Measurements from ENCODE around the gene PIP5K1B. TPM values are rescaled to one million over a fixed set of nuclear protein-coding genes. Genes with fewer than 3 reads are reported as not detected.
"Not testable (repeated sequence)": the region's sequence is repeated elsewhere in the genome, so short reads cannot be mapped to it uniquely, and the experiment has no call there.

The PIP5K1B gene
- total and polyA plus RNA-seq, 5 donors: 37.8 to 81.5 (median 67.9) TPM

- no peaks in the 10 kb centered on the region for H3K4me1 ChIP-seq (ENCODE audit: control insufficient read depth, insufficient read depth, low read length)
- WGBS: 13% methylated on average over 6 of the region's 6 CpGs
- no peak overlapping the region for H3K27ac ChIP-seq (ENCODE audit: low read length)
- intact Hi-C loops (cut with DNase I): no loop called here
- H3K4me3 ChIP-seq (ENCODE audit: low read length): no peak overlapping the region
- no peaks in the 10 kb centered on the region for H3K27me3 ChIP-seq (ENCODE audit: control insufficient read depth, insufficient read depth)
- H3K9me3 ChIP-seq (ENCODE audit: control insufficient read depth, low read length): no peaks in the 10 kb centered on the region
- DNase-seq (peak; percentile 55 to 74 (median 73)), ATAC-seq (peak; percentile 93 to 96)
Measured at GRCh38 chr9:68690088-68690487, 15.0 kb upstream of the PIP5K1B start.

GRCh38 chr9:68692519-68692918, 12.5 kb upstream of the PIP5K1B start:
- Histone ChIP-seq H3K9me3 (ENCODE audit: control insufficient read depth, low read length) (no peaks in the 10 kb centered on the region), H3K27me3 (ENCODE audit: control insufficient read depth, insufficient read depth) (no peaks in the 10 kb centered on the region), H3K4me1 (ENCODE audit: control insufficient read depth, insufficient read depth, low read length) (no peaks in the 10 kb centered on the region), H3K27ac (ENCODE audit: low read length) (peak overlapping the region; percentile 72), H3K4me3 (ENCODE audit: low read length) (no peak overlapping the region)
- ATAC-seq: no peak
- WGBS: 62% methylated on average over 8 of the region's 8 CpGs
- intact Hi-C loops (cut with DNase I): no loop called here
- DNase-seq: no peak

GRCh38 chr9:68694125-68694524, 10.9 kb upstream of the PIP5K1B start:
- WGBS: 84% methylated on average over 4 of the region's 4 CpGs
- intact Hi-C loops (cut with DNase I): no loop called here
- no peak for DNase-seq
- ATAC-seq: no peak
- Histone ChIP-seq H3K27ac (ENCODE audit: low read length) (no peak overlapping the region), H3K4me3 (ENCODE audit: low read length) (no peak overlapping the region), H3K4me1 (ENCODE audit: control insufficient read depth, insufficient read depth, low read length) (no peaks in the 10 kb centered on the region), H3K27me3 (ENCODE audit: control insufficient read depth, insufficient read depth) (no peaks in the 10 kb centered on the region), H3K9me3 (ENCODE audit: control insufficient read depth, low read length) (no peaks in the 10 kb centered on the region)

GRCh38 chr9:68697851-68698250, 7.2 kb upstream of the PIP5K1B start:
- Histone ChIP-seq H3K9me3 (ENCODE audit: control insufficient read depth, low read length) (no peaks in the 10 kb centered on the region), H3K27ac (ENCODE audit: low read length) (no peak overlapping the region), H3K4me1 (ENCODE audit: control insufficient read depth, insufficient read depth, low read length) (no peaks in the 10 kb centered on the region), H3K27me3 (ENCODE audit: control insufficient read depth, insufficient read depth) (no peaks in the 10 kb centered on the region), H3K4me3 (ENCODE audit: low read length) (no peak overlapping the region)
- WGBS: 38% methylated on average over 4 of the region's 4 CpGs
- no peak for ATAC-seq
- DNase-seq: no peak
- intact Hi-C loops (cut with DNase I): loop anchor here in 1 of 4 donors (5.0 kb wide), 1 partner anchor 101 kb away; no protein-coding TSS in a partner anchor

- no peaks in the 10 kb centered on the region for H3K4me1 ChIP-seq (ENCODE audit: control insufficient read depth, insufficient read depth, low read length)
- intact Hi-C loops (cut with DNase I): loop anchor here in 1 of 4 donors (5.0 kb wide), 1 partner anchor 102 kb away; no protein-coding TSS in a partner anchor
- no peaks in the 10 kb centered on the region for H3K27me3 ChIP-seq (ENCODE audit: control insufficient read depth, insufficient read depth)
- H3K4me3 ChIP-seq (ENCODE audit: low read length): no peak overlapping the region
- WGBS: 78% methylated on average over 6 of the region's 6 CpGs
- ATAC-seq (no peak), DNase-seq (no peak)
- H3K9me3 ChIP-seq (ENCODE audit: control insufficient read depth, low read length): no peaks in the 10 kb centered on the region
- H3K27ac ChIP-seq (ENCODE audit: low read length): no peak overlapping the region
Measured at GRCh38 chr9:68698943-68699509, 6.0 kb upstream of the PIP5K1B start.

GRCh38 chr9:68699625-68700024, 5.4 kb upstream of the PIP5K1B start:
- ATAC-seq; H3K9me3 ChIP-seq (ENCODE audit: control insufficient read depth, low read length); H3K4me1 ChIP-seq (ENCODE audit: control insufficient read depth, insufficient read depth, low read length); H3K27me3 ChIP-seq (ENCODE audit: control insufficient read depth, insufficient read depth); H3K4me3 ChIP-seq (ENCODE audit: low read length); H3K27ac ChIP-seq (ENCODE audit: low read length); DNase-seq: not testable (repeated sequence)
- intact Hi-C loops (cut with DNase I): loop anchor here in 3 of 4 donors (5.0 to 10.0 kb wide), 4 partner anchors 85 to 295 kb away; a partner anchor contains a TSS
- WGBS: 91% methylated on average over 2 of the region's 2 CpGs

GRCh38 chr9:68702493-68702892, 2.5 kb upstream of the PIP5K1B start:
- 77% methylated on average over 3 of the region's 3 CpGs for WGBS
- Histone ChIP-seq H3K27ac (ENCODE audit: low read length) (no peak overlapping the region), H3K27me3 (ENCODE audit: control insufficient read depth, insufficient read depth) (no peaks in the 10 kb centered on the region), H3K4me3 (ENCODE audit: low read length) (no peak overlapping the region), H3K4me1 (ENCODE audit: control insufficient read depth, insufficient read depth, low read length) (peaks cover 2% of the 10 kb centered on the region), H3K9me3 (ENCODE audit: control insufficient read depth, low read length) (no peaks in the 10 kb centered on the region)
- no peak for DNase-seq
- intact Hi-C loops (cut with DNase I): loop anchor here in 2 of 4 donors (10.0 kb wide), 3 partner anchors 82 to 292 kb away; a partner anchor contains a TSS
- ATAC-seq: no peak

- WGBS: 64% methylated on average over 6 of the region's 6 CpGs
- intact Hi-C loops (cut with DNase I): loop anchor here in 2 of 4 donors (10.0 kb wide), 3 partner anchors 81 to 291 kb away; a partner anchor contains a TSS
- no peak for DNase-seq
Measured at GRCh38 chr9:68703672-68704071, 1.4 kb upstream of the PIP5K1B start.

GRCh38 chr9:68704498-68704813, 584 bp upstream of the PIP5K1B start:
- peaks cover 5% of the 10 kb centered on the region for H3K4me1 ChIP-seq (ENCODE audit: control insufficient read depth, insufficient read depth, low read length)
- H3K9me3 ChIP-seq (ENCODE audit: control insufficient read depth, low read length): no peaks in the 10 kb centered on the region
- peak overlapping the region; percentile 31 for H3K27ac ChIP-seq (ENCODE audit: low read length)
- intact Hi-C loops (cut with DNase I): loop anchor here in 2 of 4 donors (10.0 kb wide), 3 partner anchors 80 to 290 kb away; a partner anchor contains a TSS
- peak overlapping the region; percentile 54 for H3K4me3 ChIP-seq (ENCODE audit: low read length)
- H3K27me3 ChIP-seq (ENCODE audit: control insufficient read depth, insufficient read depth): no peaks in the 10 kb centered on the region
- ATAC-seq (no peak), DNase-seq (peak in 1 of 3 donors; percentile 57)
- 2% methylated on average over 11 of the region's 11 CpGs for WGBS

More at GRCh38 chr9:68703672-68704071, 1.4 kb upstream of the PIP5K1B start:
- Histone ChIP-seq H3K27ac (ENCODE audit: low read length) (no peak overlapping the region), H3K27me3 (ENCODE audit: control insufficient read depth, insufficient read depth) (no peaks in the 10 kb centered on the region), H3K9me3 (ENCODE audit: control insufficient read depth, low read length) (no peaks in the 10 kb centered on the region), H3K4me3 (ENCODE audit: low read length) (no peak overlapping the region), H3K4me1 (ENCODE audit: control insufficient read depth, insufficient read depth, low read length) (peaks cover 2% of the 10 kb centered on the region)
- no peak for ATAC-seq

GRCh38 chr9:68705531-68706362, 707 bp downstream of the PIP5K1B start:
- H3K4me1 ChIP-seq (ENCODE audit: control insufficient read depth, insufficient read depth, low read length): peaks cover 5% of the 10 kb centered on the region
- DNase-seq (peak; percentile 29 to 75 (median 69)), ATAC-seq (peak; percentile 60 to 67)
- under 1% methylated on average over 62 of the region's 62 CpGs for WGBS
- intact Hi-C loops (cut with DNase I): loop anchor here in 3 of 4 donors (2.0 to 10.0 kb wide), 5 partner anchors 77 to 289 kb away; a partner anchor contains a TSS
- H3K9me3 ChIP-seq (ENCODE audit: control insufficient read depth, low read length): no peaks in the 10 kb centered on the region
- H3K27ac ChIP-seq (ENCODE audit: low read length): peak overlapping the region; percentile 70
- H3K27me3 ChIP-seq (ENCODE audit: control insufficient read depth, insufficient read depth): no peaks in the 10 kb centered on the region
- peak overlapping the region; percentile 54 for H3K4me3 ChIP-seq (ENCODE audit: low read length)
